ENCODE measurements around the gene ZNF318.

ZNF318 gene

DNA sequence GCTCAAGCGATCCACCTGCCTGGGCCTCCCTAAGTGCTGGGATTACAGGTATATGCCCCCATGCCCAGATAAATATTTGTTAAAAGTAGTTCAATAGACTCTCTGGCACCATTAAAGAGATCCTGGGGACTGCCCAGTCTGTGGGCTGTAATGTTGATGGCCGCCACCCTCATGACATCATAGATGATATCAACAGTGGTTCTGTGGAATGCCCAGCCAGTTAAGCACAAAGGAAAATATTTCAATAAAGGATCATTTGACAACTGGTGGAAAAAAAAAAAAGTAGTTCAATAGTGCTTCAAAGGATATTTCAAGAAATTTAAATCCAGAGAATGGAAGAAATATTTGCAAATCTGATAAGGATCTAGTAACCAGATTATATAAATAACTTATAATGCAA lies 59.3 kb downstream of the ZNF318 start:
- no peak overlapping the region for H3K4me3 ChIP-seq (ENCODE audit: low read depth, low read length)
- no peak for TF ChIP-seq CTCF (IDR thresholded peaks at IDR 0.05; ENCODE audit: low read depth, low read length)

- no peak overlapping the region for H3K4me3 ChIP-seq (ENCODE audit: low read depth, low read length)
- no peak for TF ChIP-seq CTCF (IDR thresholded peaks at IDR 0.05; ENCODE audit: low read depth, low read length)
These were observed 60.4 kb downstream of the ZNF318 start for GRCh38 chr6:43308990-43309477.

DNA sequence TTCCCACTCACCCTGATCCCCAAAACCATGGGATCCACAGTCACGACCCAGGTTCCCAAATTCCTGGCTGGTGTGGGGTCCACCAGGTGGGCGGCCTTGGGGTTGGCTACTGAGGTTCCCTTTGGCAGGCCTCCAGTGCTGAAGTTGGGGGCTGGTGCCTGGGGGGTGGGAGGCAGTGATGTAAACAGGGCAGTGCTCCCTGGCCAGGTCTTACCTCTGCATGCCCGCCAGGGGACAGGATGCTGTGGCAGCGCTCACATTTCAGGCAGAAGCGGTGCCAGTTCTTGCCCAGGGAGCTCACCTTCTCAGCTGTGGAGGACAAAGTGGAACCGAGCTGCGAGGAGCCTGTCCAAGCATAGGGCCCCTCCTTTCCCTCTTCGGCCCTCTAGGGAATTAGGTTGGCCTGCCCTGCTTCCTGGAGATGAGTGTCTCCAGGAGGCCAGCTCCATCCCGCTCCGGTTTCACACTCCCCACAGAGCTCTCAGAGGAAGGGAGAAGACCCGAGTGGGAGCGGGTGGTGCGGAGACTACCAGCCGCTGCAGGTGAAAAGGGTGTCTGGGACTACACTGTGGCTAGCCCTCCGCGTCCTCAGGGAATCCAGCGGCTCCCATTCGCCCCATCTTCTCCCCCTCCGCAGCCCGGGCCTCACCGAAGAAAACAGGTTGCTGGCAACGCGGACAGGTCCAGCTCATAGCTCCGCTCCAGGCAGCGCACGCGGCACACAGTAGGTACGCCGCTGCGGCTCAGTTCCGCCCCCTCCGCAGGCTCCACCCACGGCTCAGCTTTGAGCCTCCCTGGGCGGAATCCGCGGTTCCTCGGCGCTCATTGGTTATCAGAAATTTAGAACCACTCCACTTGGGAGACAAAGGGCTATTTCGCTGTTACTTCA lies 61.1 kb downstream of the ZNF318 start, which contains the start of gene CRIP3:
TSS of gene CRIP3 (minus strand) at position 726 of the 889 bp plus-strand sequence. CDS start at position 692, 34 bp downstream.
- TF ChIP-seq CTCF (IDR thresholded peaks at IDR 0.05; ENCODE audit: low read depth, low read length): no peak
- no peak within 1 kb of the TSS for H3K4me3 ChIP-seq (ENCODE audit: low read depth, low read length)

- no peak overlapping the region for H3K4me3 ChIP-seq (ENCODE audit: low read depth, low read length)
- TF ChIP-seq CTCF (IDR thresholded peaks at IDR 0.05; ENCODE audit: low read depth, low read length): no peak
These were observed 61.9 kb downstream of the ZNF318 start for GRCh38 chr6:43307451-43308100.

DNA sequence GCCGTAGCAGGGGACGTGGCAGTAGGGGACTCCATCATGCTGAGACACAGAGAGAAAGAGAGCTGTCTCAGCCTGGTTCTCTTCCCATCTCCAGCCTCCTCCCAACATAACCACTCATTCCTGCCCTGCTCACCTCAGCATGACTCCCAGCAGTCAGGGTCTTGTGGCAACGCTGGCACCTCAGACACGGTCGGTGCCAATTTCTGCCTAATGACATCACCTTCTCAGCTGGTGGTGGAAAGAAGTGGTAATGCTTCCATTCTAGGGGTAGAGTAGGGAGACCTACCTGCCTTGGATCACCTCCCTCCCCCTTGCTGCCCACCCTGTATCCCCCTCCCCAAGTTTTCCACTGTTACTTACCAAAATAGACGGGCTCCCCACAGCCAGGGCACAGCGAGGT lies 63.4 kb downstream of the ZNF318 start:
- H3K4me3 ChIP-seq (ENCODE audit: low read depth, low read length): no peak overlapping the region
- no peak for TF ChIP-seq CTCF (IDR thresholded peaks at IDR 0.05; ENCODE audit: low read depth, low read length)

- TF ChIP-seq CTCF (IDR thresholded peaks at IDR 0.05; ENCODE audit: low read depth, low read length): no peak
- no peak overlapping the region for H3K4me3 ChIP-seq (ENCODE audit: low read depth, low read length)
These were observed 64.6 kb downstream of the ZNF318 start for GRCh38 chr6:43304882-43305281.

DNA sequence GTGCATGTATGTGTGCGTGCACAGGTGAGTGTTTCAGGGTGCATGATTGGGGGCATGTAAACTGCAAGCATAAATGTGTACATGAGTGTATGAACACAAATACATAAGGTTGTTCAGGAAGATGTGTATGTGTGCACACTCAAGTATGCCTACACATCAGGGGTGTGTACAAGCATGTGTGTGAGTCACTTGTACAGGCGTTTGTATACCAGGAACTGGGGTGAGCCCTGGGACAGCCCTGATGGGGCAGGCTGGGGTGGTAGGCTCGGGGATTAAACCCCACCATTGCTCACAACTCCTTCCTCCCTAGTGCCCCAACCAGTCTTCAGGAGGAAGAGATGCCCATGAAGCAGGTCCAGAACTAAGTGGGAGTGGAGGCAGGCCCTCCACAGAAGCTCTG lies 65.1 kb downstream of the ZNF318 start:
- no peak for TF ChIP-seq CTCF (IDR thresholded peaks at IDR 0.05; ENCODE audit: low read depth, low read length)
- no peak overlapping the region for H3K4me3 ChIP-seq (ENCODE audit: low read depth, low read length)
